ENCODE data around the gene GTPBP1. TPM values are rescaled to one million over a fixed set of nuclear protein-coding genes. Genes with fewer than 3 reads are reported as not detected.
A peak's percentile ranks its signal among the peaks of the same experiment; 100 is the strongest.

Gene GTPBP1
- total and polyA plus RNA-seq, 2 of the 13 experiments (the other 11 are each of a cell fraction or from before 2014, with no cell fraction given), result 22.3 to 27.0 TPM

GRCh38 chr22:38706101-38706900 lies 557 bp downstream of the GTPBP1 start (continued):
- TF ChIP-seq ZFYVE20 (CRISPR knock-in tag; IDR thresholded peaks at IDR 0.05; ENCODE audit: borderline replicate concordance, low read depth) (no peak), SALL2 (CRISPR knock-in tag; IDR thresholded peaks at IDR 0.05) (0 out of 2 replicates have a peak, but pooled peaks have one; percentile 36), ZSCAN9 (CRISPR knock-in tag; IDR thresholded peaks at IDR 0.05; ENCODE audit: borderline replicate concordance) (no peak), CC2D1A (CRISPR knock-in tag; IDR thresholded peaks at IDR 0.05) (no peak), REPIN1 (CRISPR knock-in tag; IDR thresholded peaks at IDR 0.05; ENCODE audit: borderline replicate concordance, low read depth) (no peak), FOSL2 (CRISPR knock-in tag; IDR thresholded peaks at IDR 0.05) (0 out of 2 replicates have a peak, but pooled peaks have one; percentile 15), ZNF292 (CRISPR knock-in tag; IDR thresholded peaks at IDR 0.05; ENCODE audit: borderline replicate concordance, low read depth) (no peak), DR1 (CRISPR knock-in tag; IDR thresholded peaks at IDR 0.05) (no peak), MED1 (CRISPR knock-in tag; IDR thresholded peaks at IDR 0.05) (no peak), AHR (CRISPR knock-in tag; IDR thresholded peaks at IDR 0.05) (no peak), ZXDC (CRISPR knock-in tag; IDR thresholded peaks at IDR 0.05) (no peak), RFXAP (CRISPR knock-in tag; IDR thresholded peaks at IDR 0.05; ENCODE audit: borderline replicate concordance) (no peak), CCDC6 (CRISPR knock-in tag; IDR thresholded peaks at IDR 0.05) (peak; percentile 41; the same call in 1 of the 2 replicates), NR2C2 (CRISPR knock-in tag; IDR thresholded peaks at IDR 0.05; ENCODE audit: borderline replicate concordance) (no peak), TOE1 (CRISPR knock-in tag; IDR thresholded peaks at IDR 0.05) (no peak), RNF2 (conservative IDR thresholded peaks at IDR 0.05; ENCODE audit: low read depth) (no peak), MAX (IDR thresholded peaks at IDR 0.05) (peak; percentile 55; the same call in 1 of the 2 replicates)
- TF ChIP-seq, protein P1, sequence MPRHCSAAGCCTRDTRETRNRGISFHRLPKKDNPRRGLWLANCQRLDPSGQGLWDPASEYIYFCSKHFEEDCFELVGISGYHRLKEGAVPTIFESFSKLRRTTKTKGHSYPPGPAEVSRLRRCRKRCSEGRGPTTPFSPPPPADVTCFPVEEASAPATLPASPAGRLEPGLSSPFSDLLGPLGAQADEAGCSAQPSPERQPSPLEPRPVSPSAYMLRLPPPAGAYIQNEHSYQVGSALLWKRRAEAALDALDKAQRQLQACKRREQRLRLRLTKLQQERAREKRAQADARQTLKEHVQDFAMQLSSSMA (CRISPR knock-in tag; IDR thresholded peaks at IDR 0.05), result peak; percentile 65; the same call in 1 of the 2 replicates
- TF ChIP-seq, protein P2, sequence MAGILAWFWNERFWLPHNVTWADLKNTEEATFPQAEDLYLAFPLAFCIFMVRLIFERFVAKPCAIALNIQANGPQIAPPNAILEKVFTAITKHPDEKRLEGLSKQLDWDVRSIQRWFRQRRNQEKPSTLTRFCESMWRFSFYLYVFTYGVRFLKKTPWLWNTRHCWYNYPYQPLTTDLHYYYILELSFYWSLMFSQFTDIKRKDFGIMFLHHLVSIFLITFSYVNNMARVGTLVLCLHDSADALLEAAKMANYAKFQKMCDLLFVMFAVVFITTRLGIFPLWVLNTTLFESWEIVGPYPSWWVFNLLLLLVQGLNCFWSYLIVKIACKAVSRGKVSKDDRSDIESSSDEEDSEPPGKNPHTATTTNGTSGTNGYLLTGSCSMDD (CRISPR knock-in tag; IDR thresholded peaks at IDR 0.05), result no peak
- TF ChIP-seq, protein P3, sequence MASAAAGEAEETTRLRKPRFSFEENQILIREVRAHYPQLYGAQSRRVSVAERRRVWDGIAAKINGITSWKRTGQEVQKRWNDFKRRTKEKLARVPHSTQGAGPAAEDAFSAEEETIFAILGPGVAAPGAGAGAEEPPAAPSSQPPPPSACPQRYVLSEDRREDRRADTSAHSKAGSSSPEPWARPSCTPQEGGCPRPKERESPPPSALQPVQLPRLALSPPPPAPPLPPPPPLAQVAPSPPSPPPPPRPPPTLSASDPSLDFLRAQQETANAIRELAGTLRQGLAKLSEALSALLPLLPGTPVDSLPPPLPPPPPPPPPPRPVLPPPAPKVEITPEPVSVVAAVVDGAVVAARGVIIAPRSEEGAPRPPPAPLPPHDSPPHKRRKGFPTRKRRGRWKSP (CRISPR knock-in tag; IDR thresholded peaks at IDR 0.05), result no peak
- TF ChIP-seq, protein P4, sequence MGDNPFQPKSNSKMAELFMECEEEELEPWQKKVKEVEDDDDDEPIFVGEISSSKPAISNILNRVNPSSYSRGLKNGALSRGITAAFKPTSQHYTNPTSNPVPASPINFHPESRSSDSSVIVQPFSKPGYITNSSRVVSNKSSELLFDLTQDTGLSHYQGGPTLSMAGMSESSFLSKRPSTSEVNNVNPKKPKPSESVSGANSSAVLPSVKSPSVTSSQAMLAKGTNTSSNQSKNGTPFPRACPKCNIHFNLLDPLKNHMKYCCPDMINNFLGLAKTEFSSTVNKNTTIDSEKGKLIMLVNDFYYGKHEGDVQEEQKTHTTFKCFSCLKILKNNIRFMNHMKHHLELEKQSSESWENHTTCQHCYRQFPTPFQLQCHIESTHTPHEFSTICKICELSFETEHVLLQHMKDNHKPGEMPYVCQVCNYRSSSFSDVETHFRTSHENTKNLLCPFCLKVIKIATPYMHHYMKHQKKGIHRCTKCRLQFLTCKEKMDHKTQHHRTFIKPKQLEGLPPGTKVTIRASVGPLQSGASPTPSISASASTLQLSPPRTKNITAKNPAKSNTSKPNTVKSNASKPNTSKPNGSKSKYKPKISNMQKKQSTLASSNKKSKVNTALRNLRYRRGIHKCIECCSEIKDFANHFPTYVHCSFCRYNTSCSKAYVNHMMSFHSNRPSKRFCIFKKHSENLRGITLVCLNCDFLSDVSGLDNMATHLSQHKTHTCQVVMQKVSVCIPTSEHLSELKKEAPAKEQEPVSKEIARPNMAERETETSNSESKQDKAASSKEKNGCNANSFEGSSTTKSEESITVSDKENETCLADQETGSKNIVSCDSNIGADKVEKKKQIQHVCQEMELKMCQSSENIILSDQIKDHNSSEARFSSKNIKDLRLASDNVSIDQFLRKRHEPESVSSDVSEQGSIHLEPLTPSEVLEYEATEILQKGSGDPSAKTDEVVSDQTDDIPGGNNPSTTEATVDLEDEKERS (CRISPR knock-in tag; IDR thresholded peaks at IDR 0.05), result no peak
